GM21529 (cell line): ENCODE measurements around the gene FNDC3B.

Source experiments
- ATAC-seq: cut with Tn5 transposase; IDR thresholded peaks from one replicate; pipeline ENCODE4 v1.9.1; 2021; ENCODE audit not compliant: unreplicated experiment

FNDC3B gene

DNA sequence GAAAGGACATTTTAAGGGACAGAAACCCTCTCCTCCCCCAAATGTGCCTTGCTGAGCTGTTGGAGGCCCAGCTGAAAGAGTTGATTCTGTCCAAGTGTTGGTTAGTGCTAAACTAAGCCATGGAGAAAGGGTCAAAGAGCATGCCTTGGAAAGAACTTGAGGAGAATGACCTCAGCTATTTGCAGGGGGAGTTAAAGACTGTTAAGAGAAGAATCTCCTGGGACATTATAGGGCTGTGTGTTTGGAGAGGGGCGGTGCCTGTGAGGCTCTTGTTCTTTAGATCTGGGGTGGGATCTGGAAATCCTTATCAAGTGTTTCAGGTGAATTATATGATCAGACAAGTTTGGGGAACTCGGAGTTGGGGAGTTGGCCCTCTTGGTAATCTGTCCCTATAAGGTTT, 13.0 kb downstream of the FNDC3B start:
- ATAC-seq: no peak

DNA sequence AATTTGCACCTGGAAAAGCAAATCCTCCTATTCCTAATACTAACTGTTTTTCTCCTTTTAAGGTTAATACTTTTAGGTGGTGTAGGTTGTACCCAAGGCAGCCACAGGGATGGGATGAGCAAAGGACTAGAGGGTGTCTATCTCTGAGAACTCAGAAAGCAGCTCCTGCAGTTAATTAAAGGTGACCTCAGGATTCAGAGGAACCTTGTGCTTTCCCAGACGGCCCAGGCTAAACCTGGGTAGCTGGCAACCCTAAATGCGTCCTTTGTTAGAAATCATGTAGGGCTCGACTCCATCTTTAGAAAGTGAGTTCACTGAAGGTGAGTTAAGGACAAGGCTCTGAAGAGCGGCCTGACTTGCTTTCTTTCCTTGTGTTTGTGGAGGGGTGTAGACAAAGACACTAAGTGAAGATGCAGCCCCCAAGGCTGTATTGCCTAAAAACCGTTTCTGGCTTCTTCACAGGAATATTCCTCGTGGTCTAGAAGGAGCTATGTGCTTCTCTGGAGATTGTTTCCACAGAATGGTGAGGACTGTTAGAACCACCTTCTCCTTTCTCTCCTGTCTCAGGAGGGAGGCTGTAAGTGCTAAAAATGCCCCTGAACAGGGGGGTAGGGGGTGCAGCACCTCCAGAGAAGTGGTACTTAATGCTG, 14.9 kb downstream of the FNDC3B start:
- no peak for ATAC-seq

DNA sequence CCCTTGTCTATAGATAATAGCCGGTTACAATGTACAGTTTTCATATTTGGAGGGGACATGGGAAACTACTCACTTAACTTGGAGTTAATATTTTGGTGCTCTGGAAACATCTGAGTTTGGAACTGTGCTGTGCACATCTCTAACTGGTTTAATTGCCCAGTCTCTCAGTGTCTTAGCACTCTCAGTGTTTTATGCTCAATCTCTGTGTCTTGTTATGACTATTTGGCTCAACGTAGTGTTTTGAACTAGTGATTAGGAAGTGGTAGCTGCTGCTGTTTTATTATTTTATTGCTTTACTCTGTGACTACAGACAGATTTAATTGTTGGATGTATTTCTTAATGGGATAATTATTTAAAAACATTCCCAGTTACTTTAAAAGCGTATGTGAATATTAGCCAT, 17.0 kb downstream of the FNDC3B start:
- no peak for ATAC-seq

DNA sequence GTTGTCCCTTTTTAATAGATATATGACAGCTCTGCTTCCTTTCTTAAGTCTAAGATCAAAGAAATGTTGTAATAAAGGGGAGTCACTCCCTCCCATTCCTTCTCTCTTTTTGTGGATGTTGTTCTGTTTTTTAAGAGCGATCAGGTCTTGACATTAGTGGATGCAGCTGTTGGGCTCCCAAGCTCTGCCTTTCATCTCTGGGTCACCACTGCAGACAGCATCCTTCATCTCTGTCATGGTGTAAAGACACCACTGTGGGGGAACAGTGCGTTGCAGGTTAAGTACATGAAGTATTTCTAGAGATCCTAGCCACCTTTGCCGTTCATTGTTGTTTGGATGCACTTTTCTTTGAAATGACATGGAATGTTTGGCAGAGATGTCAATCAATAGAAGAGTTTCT, 17.7 kb downstream of the FNDC3B start:
- ATAC-seq: no peak

DNA sequence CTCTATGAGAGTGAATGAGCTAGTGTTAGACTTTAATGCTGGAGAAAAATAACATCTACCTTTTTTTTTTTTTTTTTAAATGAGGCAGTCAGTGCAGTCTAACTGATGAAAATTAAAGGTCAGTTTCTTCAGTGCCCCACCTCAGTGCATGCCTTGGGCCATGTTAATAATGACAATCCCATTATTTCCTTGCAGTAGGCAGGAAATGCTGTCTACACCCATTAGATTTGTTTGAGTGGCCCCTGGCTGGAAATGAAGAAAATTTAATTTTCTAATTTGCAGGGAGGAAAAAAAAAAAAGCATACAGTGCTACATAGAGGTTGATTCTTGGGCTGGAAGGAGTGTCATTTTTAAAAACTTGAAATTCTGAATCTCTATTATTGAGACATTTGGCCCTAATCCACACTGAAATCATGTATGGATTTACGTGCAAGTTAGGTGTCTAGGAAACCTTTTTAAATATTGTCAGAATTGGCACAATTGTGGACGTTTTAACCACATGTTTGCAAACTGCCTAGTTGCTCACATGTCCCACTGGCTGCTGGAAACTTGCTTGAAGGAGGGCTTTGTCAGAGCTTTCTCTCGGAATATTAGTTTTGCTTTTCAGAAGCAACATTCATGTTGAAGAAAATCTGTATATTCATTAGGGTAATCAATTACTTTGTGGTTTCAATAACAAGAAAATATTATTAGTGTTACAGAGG, 18.4 kb downstream of the FNDC3B start:
- ATAC-seq: no peak

DNA sequence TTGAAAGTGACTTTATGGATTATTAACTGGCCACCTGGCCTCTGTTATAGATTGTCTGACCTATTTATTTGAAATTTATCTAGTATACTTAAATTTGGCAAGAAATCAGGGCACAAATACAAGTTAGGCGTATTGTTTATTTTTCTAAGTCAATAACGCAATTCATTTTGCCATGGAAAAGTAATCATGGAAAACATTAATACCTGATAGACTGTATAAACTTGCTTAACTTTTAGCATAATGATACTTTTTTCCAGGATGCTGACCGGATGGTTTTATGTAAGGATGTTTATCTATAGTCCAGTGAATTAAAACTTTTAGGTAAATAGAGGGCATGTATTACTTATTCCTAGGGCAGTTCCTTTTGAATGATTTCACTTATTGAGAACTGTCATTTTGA, 20.2 kb downstream of the FNDC3B start:
- no peak for ATAC-seq

DNA sequence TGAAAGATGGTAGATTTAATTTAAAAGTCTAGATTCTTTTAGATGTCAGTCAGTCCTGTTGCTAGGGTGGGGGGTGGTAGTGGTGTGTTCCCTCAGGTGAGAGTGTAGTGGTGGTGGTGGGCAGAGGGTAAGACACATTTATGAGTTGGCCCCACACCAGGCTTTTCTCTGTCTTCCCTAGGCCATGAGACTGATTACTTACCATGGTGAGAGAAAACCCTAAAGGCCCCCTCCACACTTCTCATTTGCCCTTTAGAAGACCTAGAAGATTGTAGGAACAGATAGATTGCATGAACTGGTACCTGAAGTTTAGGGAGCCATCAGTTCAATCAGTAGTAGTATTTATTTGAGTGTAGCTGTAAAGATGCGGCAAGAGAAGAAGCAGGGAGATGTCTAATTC, 20.9 kb downstream of the FNDC3B start:
- ATAC-seq: no peak

DNA sequence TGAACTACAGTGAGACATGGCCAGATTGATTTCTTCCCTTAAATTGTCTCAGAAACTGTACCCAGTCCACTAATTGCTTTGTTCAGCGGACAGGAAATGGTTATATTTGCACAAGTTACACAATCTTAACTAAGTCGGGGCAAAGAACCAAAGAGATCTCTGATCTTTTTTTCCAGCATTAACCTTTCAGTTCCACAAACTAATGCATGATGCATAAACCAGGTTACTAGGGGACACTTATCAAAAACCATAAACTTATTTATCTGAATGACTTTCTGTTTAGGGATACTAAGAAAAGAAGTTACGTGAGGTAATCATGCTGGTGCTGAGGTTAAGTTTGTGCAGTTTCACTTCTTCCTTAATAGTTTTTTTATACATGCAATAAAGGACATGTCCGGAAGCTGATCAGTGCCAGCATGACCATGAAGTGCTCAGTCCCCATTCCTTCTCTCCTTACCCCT, 22.4 kb downstream of the FNDC3B start:
- ATAC-seq: peak; percentile 92

DNA sequence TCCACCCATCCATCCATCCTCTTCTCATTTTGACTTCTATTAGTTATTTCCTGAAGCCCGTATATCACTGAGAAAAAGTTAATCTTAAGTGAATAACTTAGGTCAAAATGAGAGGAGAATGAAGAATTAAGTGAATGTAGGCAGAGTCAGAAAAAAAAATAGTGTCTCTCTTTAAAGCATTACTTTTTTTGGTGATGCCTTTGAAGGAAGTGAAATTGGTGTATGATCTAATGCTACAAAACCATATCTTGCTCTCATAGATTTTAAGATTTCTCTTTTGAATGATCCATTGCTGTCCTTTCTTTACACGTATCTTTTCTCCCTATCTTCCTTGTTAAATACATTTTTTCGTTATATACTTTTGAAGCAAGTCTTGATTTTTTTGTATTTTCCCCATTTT, 23.4 kb downstream of the FNDC3B start:
- no peak for ATAC-seq

DNA sequence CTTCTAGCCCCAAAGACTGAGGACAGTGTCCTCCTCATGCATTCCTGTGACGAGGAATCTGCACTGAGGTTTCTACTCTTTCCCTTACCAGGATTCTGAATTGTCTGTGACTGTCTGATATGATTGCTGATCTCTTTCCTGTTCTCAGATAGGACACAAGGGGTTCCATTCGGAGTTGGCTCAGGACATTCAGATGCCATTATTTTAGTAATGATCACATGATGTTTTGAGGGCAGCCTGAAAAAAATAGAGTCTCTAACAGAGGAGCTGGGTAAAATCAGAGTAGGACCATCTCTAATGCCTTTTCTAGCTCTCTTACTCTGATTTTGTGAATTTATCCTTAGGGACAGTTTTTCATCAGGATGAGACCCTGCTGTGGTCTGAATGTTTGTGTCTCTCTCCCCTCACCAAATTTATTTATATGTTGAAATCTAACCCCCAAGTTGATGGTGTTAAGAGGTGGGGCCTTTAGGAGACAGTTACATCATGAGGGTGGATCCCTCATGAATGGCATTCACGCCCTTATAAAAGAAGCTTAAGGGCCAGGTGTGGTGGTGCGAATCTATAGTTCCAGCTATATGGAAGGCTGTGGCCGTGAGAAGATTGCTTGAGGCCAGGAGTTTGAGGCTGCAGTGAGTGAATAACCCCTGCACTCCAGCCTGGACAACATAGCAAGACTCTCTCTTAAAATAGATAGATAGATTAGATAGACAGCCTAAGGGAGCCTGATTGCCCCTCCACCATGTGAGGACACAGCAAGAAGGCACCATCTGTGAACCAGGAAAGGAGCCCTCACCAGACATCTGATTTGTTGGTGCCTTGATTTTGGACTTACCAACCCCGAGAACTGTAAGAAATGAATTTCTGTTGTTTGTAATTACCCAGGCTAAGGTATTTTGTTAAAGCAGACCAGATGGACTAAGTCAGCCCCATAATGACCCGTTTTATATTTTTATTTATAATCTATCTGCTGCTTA, 24.4 kb downstream of the FNDC3B start:
- no peak for ATAC-seq

DNA sequence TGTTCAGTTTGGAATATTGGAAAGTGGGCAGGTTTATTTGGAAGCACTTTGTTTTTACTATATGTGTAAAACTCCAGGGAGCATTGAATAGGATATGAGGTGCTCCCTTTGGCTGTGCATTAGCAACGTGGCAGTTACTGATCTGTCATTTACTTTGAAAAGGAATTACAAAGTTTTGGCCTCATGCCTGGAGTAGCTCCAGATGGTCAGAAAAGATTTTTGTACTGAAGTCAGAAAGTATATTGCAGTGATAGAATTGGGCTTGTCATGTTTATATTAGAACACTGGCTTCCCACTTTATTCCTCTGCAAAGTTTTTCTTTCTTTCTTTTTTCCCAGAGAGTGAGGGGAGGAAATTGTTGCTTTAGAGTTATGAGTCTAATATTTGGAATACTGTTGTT, 26.1 kb downstream of the FNDC3B start:
- no peak for ATAC-seq

DNA sequence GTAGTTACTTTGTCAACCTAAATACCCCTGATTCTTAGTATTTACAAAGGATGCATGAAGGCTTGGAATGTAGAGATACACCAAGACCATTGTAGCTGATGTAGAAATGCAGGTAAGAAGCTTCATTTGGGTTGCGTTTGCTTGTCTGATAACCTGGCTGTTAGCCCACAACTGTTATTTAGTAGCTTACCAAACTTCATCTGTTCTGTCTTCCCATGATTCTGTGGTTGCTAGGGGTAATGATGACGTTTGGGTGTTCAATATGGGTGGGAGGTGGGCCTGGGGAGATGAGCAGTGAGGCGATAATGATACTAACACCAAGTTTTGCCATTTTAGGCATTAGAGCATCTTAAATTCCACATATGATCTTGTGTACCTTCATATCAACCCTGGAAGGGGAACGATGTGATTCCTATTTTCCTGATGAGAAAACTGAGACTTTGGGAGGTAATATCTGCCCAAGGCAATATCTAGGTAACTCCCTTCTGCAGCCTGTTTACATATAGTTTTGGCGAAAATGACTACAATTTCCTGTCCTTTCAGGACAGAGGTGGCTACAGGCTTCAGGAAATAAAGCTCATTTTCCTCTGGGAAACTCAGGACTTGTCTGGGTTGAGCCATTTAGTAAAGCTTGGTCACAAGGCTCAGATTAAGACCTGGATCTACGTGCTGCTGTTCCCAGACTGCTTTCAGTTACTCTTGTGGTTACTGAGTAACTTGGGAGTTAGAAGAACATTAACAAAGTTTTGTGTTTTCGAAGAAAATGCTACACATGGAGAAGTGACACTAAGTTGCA, 26.8 kb downstream of the FNDC3B start:
- no peak for ATAC-seq

DNA sequence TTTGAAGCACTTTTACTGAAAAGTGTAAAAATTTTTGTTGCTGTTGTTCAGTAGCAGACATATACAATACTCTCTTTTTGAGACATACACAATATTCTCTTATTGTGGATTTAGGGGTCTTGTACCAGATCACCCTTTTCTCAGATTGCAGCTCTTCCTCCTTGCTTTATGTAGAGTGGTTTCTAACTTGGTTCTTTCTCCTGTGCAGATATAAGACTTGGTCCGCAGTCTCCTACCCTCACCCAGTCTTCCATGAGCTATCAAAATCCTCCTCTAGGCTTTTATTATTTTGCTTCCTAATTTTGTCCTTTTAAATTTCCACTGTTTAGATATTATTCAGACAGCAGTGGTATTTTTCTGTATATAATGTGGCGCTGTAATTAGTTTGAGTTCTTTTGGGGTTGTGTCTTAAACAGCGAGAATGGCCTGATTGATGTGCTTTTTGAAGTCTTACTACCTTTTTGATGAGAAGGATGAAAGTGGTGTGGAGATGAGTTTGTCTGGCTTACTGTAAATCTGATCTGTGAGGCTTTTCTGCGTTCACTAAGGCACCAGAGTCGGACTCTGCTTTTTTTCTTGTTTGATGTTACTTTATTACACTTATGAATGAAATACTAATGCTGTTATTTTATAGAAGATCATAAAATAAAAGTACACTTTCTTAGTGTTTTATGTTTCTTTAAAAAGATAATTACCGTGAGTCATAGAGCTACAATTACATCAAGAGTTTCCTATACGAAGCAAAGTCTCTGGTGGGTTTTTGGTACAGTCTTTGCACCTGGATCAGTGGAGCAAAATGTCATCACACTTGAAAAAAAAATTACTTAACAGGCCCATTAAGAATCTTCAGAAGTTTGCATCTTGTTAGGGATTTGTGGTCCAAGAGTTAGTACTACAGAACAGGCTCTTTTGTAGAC, 27.8 kb downstream of the FNDC3B start:
- no peak for ATAC-seq

DNA sequence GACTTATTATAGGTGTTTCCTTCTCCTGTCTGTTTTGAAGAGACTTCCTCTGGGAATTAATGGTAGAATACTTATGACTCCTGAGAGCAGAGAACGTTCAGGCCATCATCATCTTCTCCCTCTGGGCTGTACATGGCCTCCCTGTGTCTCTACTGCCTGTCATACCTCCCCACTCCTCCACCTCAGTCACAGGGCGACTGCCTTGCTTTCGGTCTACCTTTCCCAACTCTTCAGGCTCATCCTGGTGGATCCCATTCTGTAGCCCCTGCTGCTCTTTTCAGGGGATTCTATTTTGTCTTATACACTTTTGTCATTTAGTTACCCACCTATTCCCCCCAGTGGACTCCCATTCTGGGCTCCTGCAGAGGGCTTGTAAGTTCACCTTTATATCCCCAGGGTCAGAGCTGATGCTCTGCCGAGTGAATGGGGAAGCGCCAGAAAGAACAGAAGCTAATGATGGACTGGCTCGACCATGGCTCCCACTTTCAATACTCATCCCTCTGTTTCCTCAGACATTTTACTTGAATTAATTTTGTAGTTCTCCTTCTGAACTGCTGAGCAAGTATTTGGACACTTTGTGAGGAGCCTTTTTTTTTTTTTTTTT, 28.6 kb downstream of the FNDC3B start:
- no peak for ATAC-seq

DNA sequence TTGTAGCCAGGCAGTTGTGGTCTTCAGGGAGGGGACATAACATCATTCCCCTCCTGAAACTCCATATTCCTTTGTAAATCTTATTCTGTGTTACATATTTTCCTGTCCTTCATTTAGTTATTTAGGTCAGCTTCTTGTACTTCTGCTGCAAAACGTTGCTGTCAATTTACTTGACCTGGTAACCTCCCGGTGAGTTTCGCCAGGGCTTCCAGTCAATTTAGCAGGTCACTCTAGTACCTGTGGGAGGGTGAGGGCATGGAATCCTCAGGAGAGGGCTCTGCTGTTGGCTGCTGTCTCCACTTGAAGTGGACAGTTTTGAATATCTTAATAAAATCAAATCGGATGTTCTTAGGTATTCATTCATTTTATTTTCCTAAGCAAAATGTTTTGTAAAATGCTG, 29.6 kb downstream of the FNDC3B start:
- no peak for ATAC-seq

DNA sequence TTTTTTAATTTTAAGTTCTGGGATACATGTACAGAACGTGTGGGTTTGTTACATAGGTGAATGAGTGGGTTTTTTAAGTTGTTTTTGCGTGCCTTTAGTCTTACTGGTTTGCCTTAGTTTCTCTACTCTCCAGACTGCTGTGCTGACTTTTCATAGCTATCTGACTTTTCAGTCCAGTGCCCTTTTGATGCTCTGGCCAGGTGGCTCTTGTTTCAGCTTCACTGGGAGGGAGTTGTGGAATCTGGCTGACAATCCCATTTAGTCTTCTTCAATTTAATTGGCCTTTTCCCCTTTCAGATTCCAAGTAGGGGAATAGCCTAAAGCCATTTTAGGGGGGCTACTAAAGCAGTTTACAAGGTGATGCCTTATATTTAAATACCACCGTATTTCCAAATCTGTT, 30.1 kb downstream of the FNDC3B start:
- ATAC-seq: no peak

DNA sequence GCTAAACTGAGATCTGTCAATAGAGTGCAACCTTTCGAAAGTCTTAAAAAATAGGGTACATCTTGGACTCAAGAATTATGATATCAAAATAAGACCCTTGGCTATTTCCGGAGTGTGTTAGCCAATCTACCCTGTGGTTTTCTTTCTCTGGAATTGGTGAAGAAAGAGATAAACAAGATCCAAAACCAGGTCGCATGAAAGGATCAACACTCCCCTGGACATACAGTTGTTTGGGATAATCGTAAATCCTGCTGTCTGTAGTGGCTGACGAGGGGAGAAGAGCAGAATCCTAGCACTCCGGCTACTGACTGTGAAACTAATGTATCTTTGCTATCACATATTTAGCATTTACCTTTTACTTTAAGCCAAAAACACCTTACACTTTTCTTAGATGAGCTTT, 30.9 kb downstream of the FNDC3B start:
- ATAC-seq: no peak

DNA sequence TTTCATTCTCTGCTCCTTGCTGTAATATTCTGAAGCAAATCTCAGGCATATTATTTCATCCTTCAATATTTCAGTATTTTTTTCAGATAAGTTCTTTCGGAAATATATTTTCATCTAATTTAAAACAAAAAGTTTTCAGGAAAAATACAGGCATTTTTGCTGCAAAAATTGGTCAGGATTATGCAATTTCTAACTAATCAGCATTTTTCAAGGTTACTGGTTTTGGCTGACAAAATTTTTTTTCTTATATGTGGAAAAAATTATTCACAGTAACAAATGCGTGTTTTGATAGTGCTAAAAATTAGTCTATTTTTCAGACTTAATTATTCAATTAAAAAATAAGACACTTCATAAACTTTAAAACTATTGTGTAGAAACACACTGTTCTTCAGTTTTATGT, 31.4 kb downstream of the FNDC3B start:
- ATAC-seq: no peak

DNA sequence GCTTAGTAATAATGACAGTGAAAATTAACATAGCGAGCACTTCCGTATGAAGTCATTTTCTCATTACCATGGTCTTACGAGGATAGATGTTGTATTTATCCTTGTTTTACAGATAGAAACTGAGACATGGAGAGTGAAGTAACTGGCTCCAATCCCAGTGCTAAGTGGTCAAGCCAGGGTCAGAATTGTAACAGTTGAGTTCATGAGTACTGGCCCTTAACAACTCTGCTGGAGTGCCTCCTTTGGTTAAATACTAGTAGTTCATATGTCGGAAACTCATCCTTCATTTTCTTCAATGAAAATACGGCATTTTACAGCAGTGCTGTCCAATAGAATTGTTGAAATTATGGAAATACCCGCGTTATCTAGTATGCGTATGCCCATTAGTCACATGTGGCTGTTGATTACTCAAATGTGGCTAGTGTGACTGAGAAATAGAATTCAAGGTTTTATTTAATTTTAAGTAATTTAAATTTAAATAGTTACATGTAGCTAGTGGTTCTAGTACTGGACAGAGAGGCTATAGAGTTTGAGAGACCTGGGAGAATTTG, 32.5 kb downstream of the FNDC3B start:
- no peak for ATAC-seq
